ENCODE measurements around the gene TMEM184B. TPM values are rescaled to one million over a fixed set of nuclear protein-coding genes. Genes with fewer than 3 reads are reported as not detected.

Gene TMEM184B
- total RNA-seq, 4 donors from 2014 or later, result 41.2 to 86.4 (median 48.6) TPM

GRCh38 chr22:38295863-38296262 is 23.1 kb upstream of the TMEM184B start:
- DNase-seq (ENCODE audit: low spot score) (no peak), ATAC-seq (ENCODE audit: low FRiP score) (no peak)
- TF ChIP-seq, protein P1, sequence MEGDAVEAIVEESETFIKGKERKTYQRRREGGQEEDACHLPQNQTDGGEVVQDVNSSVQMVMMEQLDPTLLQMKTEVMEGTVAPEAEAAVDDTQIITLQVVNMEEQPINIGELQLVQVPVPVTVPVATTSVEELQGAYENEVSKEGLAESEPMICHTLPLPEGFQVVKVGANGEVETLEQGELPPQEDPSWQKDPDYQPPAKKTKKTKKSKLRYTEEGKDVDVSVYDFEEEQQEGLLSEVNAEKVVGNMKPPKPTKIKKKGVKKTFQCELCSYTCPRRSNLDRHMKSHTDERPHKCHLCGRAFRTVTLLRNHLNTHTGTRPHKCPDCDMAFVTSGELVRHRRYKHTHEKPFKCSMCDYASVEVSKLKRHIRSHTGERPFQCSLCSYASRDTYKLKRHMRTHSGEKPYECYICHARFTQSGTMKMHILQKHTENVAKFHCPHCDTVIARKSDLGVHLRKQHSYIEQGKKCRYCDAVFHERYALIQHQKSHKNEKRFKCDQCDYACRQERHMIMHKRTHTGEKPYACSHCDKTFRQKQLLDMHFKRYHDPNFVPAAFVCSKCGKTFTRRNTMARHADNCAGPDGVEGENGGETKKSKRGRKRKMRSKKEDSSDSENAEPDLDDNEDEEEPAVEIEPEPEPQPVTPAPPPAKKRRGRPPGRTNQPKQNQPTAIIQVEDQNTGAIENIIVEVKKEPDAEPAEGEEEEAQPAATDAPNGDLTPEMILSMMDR (IDR thresholded peaks at IDR 0.05), result no peak

DNA sequence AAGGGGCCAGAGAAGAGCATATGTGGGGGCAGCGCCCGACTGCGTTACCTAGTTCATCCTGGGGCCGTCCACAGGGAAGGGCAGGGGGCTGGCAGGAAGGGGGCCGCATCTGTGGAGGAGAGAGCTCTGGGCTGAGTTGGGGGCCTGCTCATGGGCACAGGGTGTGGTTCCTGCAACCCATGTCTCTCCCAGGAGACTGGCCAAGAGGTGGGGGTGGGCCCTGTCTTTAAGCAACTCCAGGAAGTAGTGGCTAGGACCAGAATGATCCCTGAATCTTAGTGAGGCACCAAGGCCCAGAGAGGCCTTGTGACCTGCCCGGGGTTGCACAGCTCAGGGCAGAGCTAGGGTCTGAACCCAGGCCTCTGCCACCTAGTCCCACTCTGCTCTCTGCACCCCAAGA is 22.5 kb upstream of the TMEM184B start:
- DNase-seq (ENCODE audit: low spot score), result no peak
- TF ChIP-seq, protein P1 (IDR thresholded peaks at IDR 0.05), result no peak
- ATAC-seq (ENCODE audit: low FRiP score), result no peak

- ATAC-seq (ENCODE audit: low FRiP score), result no peak
- TF ChIP-seq, protein P1 (IDR thresholded peaks at IDR 0.05), result no peak
These were observed 21.4 kb upstream of the TMEM184B start for GRCh38 chr22:38294193-38294592.

GRCh38 chr22:38292694-38293093 is 19.9 kb upstream of the TMEM184B start:
- DNase-seq (ENCODE audit: low spot score) (no peak), ATAC-seq (ENCODE audit: low FRiP score) (no peak)
- TF ChIP-seq, protein P1 (IDR thresholded peaks at IDR 0.05), result no peak

More at GRCh38 chr22:38294193-38294592, 21.4 kb upstream of the TMEM184B start:
- no peak for DNase-seq (ENCODE audit: low spot score)

DNA sequence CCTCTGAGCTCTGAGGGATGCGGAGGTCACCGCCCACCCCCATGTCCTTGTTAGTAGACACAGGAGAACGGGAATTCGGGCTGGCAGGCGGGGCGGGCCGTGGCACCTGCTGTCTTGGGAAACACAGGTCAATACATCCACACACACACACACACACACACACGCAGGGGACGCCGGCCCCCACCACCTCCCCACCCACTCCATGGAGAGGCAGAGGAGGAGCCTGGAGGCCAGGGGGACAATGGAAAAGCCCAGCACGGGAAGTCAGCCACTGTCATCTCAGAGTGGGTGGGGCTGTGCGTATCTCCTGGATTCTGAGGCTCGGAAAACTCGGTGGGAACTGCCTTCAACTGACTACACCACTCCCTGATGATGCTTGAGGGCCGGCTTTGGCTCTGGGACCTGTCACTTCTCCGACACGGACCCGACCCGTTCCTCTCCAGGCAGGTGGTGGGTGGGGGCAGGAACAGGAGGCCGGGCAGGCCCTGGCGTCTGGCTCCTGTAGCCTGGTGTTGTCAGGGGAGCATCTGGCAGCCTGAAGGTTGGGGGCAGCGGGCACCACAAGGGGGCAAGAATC is 18.5 kb upstream of the TMEM184B start:
- ATAC-seq (ENCODE audit: low FRiP score) (no peak), DNase-seq (ENCODE audit: low spot score) (no peak)
- TF ChIP-seq, protein P1 (IDR thresholded peaks at IDR 0.05), result no peak

- DNase-seq (ENCODE audit: low spot score) (no peak), ATAC-seq (ENCODE audit: low FRiP score) (no peak)
These were observed 17.5 kb upstream of the TMEM184B start for GRCh38 chr22:38290347-38290746.

More at GRCh38 chr22:38290347-38290746, 17.5 kb upstream of the TMEM184B start:
- TF ChIP-seq, protein P1 (IDR thresholded peaks at IDR 0.05), result no peak

Measured in omental fat pad (tissue), 4 donors.